SK-N-SH (cell line): ENCODE measurements around the gene ZNF718. TPM values are rescaled to one million over a fixed set of nuclear protein-coding genes. Genes with fewer than 3 reads are reported as not detected.

Source experiments
- CTCF ChIA-PET: fragments of 300-600, 350-600 bp; formaldehyde crosslinking; extraction: SDS; loops from one replicate; lab custom pipeline; 2021; lab: Yijun Ruan, JAX
- POLR2A ChIA-PET: fragments of 350-600 bp; sonication (Branson Sonifier 250); formaldehyde crosslinking; extraction: SDS; loops from one replicate; lab custom pipeline; 2020; ENCODE audit warnings: antibody characterized with exemption, inconsistent platforms; lab: Yijun Ruan, JAX
- DNase-seq: peaks from one replicate; pipeline ENCODE4 v3.0.0; 2012
- H2AFZ ChIP-seq: fragments of 200-600 bp; sonication (generic); 2 replicates; pipeline ENCODE4 v1.8.1; 2016; ENCODE audit warnings: antibody characterized with exemption, mild to moderate bottlenecking, low read depth
- H3F3A ChIP-seq: fragments of 200-600 bp; sonication (generic); replicated peaks from 2 replicates; pipeline ENCODE3; 2016; ENCODE audit warnings: antibody characterized with exemption, mild to moderate bottlenecking; ENCODE audit not compliant: insufficient read depth
- H3K27ac ChIP-seq, 2 experiments: fragments of 200-500 bp in 1 of 2; fragments of 200-600 bp in 1 of 2; sonication (Bioruptor generic) in 1 of 2; sonication (generic), shearing (Covaris generic) in 1 of 2; 2 replicates each; pipeline versions ENCODE4 v1.5.1 to v1.6.1; 2014 to 2016; ENCODE audit warnings: low read depth in 2 of 2, inconsistent platforms in 1 of 2, low read length in 1 of 2, mild to moderate bottlenecking in 1 of 2, mixed read lengths in 1 of 2
- H3K27me3 ChIP-seq: fragments of 200-600 bp; sonication (generic), shearing (Covaris generic); 2 replicates; pipeline ENCODE4 v1.6.1; 2016; ENCODE audit warnings: mixed run types; ENCODE audit not compliant: insufficient read depth
- H3K36me3 ChIP-seq, 2 experiments: fragments of 200-500 bp in 1 of 2; fragments of 200-600 bp in 1 of 2; sonication (Bioruptor generic) in 1 of 2; sonication (generic) in 1 of 2; replicated peaks in 1 of 2; 2 replicates each; pipeline versions ENCODE3 to v1.5.1; 2014 to 2016; ENCODE audit warnings: low read length in 1 of 2, mild to moderate bottlenecking in 1 of 2; ENCODE audit not compliant: insufficient read depth in 2 of 2, control insufficient read depth in 1 of 2
- H3K4me1 ChIP-seq, 2 experiments: fragments of 200-500 bp in 1 of 2; fragments of 200-600 bp in 1 of 2; sonication (Bioruptor generic) in 1 of 2; sonication (generic), shearing (Covaris generic) in 1 of 2; 2 replicates each; pipeline versions ENCODE4 v1.5.1 to v1.6.1; 2014 to 2016; ENCODE audit warnings: low read depth in 1 of 2, low read length in 1 of 2, mixed run types in 1 of 2; ENCODE audit not compliant: insufficient read depth in 2 of 2, control insufficient read depth in 1 of 2
- H3K4me2 ChIP-seq: fragments of 200-600 bp; sonication (generic), shearing (Covaris generic); 2 replicates; pipeline ENCODE4 v1.6.1; 2017; ENCODE audit warnings: mixed run types
- H3K4me3 ChIP-seq, 2 experiments: fragments of 200-500 bp in 1 of 2; fragments of 200-600 bp in 1 of 2; sonication (Bioruptor generic) in 1 of 2; sonication (generic), shearing (Covaris generic) in 1 of 2; 2 replicates each; pipeline versions ENCODE4 v1.5.1 to v1.8.1; 2014 to 2016; ENCODE audit warnings: low read depth in 2 of 2, inconsistent platforms in 1 of 2, low read length in 1 of 2, mild to moderate bottlenecking in 1 of 2, mixed read lengths in 1 of 2, moderate library complexity in 1 of 2
- H3K79me2 ChIP-seq: fragments of 200-600 bp; sonication (generic); 2 replicates; pipeline ENCODE4 v1.8.1; 2017; ENCODE audit warnings: mild to moderate bottlenecking; ENCODE audit not compliant: insufficient read depth
- H3K9ac ChIP-seq: fragments of 200-600 bp; sonication (generic); 2 replicates; pipeline ENCODE4 v1.6.1; 2017; ENCODE audit warnings: mixed run types
- H3K9me2 ChIP-seq: fragments of 200-600 bp; sonication (generic); 2 replicates; pipeline ENCODE4 v1.6.1; 2017; ENCODE audit warnings: mixed run types
- H3K9me3 ChIP-seq: fragments of 200-600 bp; sonication (generic); 2 replicates; pipeline ENCODE4 v1.6.1; 2017; ENCODE audit warnings: mixed run types, mild to moderate bottlenecking, moderate library complexity
- H4K20me1 ChIP-seq: fragments of 200-600 bp; sonication (generic); 2 replicates; pipeline ENCODE4 v1.6.1; 2017; ENCODE audit warnings: mild to moderate bottlenecking, mixed run types; ENCODE audit not compliant: insufficient read depth
- ELF1 ChIP-seq: IDR thresholded peaks from 2 replicates; pipeline ENCODE4 v1.4.0; 2012
- IRF3 ChIP-seq: fragments of 150-350 bp; IDR thresholded peaks from 2 replicates; pipeline ENCODE4 v1.6.1; 2016; ENCODE audit warnings: mild to moderate bottlenecking, low read depth, low read length
- MXI1 ChIP-seq: IDR thresholded peaks from 2 replicates; pipeline ENCODE4 v1.6.1; 2012; ENCODE audit warnings: mild to moderate bottlenecking, low read depth, low read length, improper control_type of control experiment
- NFIC ChIP-seq: IDR thresholded peaks from 2 replicates; pipeline ENCODE4 v1.4.0; 2012; ENCODE audit warnings: borderline replicate concordance
- NRF1 ChIP-seq: IDR thresholded peaks from 2 replicates; pipeline ENCODE4 v1.6.1; 2012; ENCODE audit warnings: low read depth, mild to moderate bottlenecking, low read length
- PBX3 ChIP-seq: IDR thresholded peaks from 2 replicates; pipeline ENCODE4; 2012
- RAD21 ChIP-seq: IDR thresholded peaks from 2 replicates; pipeline ENCODE4 v1.6.1; 2012; ENCODE audit warnings: mild to moderate bottlenecking, low read length
- USF1 ChIP-seq: IDR thresholded peaks from 2 replicates; pipeline ENCODE4 v1.4.0; 2012; ENCODE audit warnings: low read depth, borderline replicate concordance
- YY1 ChIP-seq: IDR thresholded peaks from 2 replicates; pipeline ENCODE4 v1.4.0; 2012; ENCODE audit warnings: low read depth, mild to moderate bottlenecking
- WGBS: methylation state at CpG from one replicate; pipeline ENCODE4 v1.1.6; 2017; ENCODE audit warnings: low lambda C conversion rate; 5-methylcytosine and 5-hydroxymethylcytosine counted together
- polyA plus RNA-seq, 3 experiments: library from polyadenylated mRNA; depleted of rRNA; stranded (reverse); fragments of >200 nt; gene quantifications; 2 replicates each; pipeline ENCODE4 v1.2.3, GENCODE V29; 2012

ZNF718 gene
- polyA plus RNA-seq, 1 of the 3 experiments (the other 2 are of a cell fraction), result 0.02 TPM

- Histone ChIP-seq H3K79me2 (no peaks in the 10 kb centered on the region), H3K4me3 (no peak overlapping the region), H3F3A (no peaks in the 10 kb centered on the region), H3K27ac (no peak overlapping the region), H3K9me3 (peaks cover 16% of the 10 kb centered on the region; the same call in 1 of the 2 replicates), H3K36me3 (no peaks in the 10 kb centered on the region), H3K9ac (no peak overlapping the region), H3K4me1 (no peaks in the 10 kb centered on the region), H3K27me3 (no peaks in the 10 kb centered on the region), H3K9me2 (no peaks in the 10 kb centered on the region), H4K20me1 (no peaks in the 10 kb centered on the region), H3K4me2 (no peak overlapping the region), H2AFZ (no peak overlapping the region)
- WGBS, result 17% methylated on average over 1 of the region's 1 CpG
- TF ChIP-seq USF1 (no peak), RAD21 (no peak), NFIC (no peak), YY1 (no peak), MXI1 (no peak)
- POLR2A ChIA-PET, result no interaction called here
- CTCF ChIA-PET, result no interaction called here
- DNase-seq, result no peak
Measured at GRCh38 chr4:146621-147020, 22.3 kb downstream of the ZNF718 start.

GRCh38 chr4:147233-147632 is 22.9 kb downstream of the ZNF718 start:
- Histone ChIP-seq H3K79me2 (no peaks in the 10 kb centered on the region), H3F3A (no peaks in the 10 kb centered on the region), H4K20me1 (no peaks in the 10 kb centered on the region), H3K9me2 (no peaks in the 10 kb centered on the region), H3K9ac (no peak overlapping the region), H3K27me3 (no peaks in the 10 kb centered on the region), H3K4me1 (no peaks in the 10 kb centered on the region), H3K4me2 (no peak overlapping the region), H3K27ac (no peak overlapping the region), H3K36me3 (no peaks in the 10 kb centered on the region), H3K4me3 (no peak overlapping the region), H2AFZ (no peak overlapping the region), H3K9me3 (peaks cover 16% of the 10 kb centered on the region; the same call in 1 of the 2 replicates)
- WGBS, result 48% methylated on average over 4 of the region's 4 CpGs
- TF ChIP-seq ELF1, result no peak
- TF ChIP-seq PBX3, result no peak
- TF ChIP-seq NRF1, result no peak
- TF ChIP-seq IRF3, result no peak
- ChIA-PET POLR2A (no interaction called here), CTCF (no interaction called here)
- no peak for DNase-seq
